ENCODE measurements around the gene HMGCL.

- no peak for TF ChIP-seq CTCF (optimal IDR thresholded peaks at IDR 0.05 in 1 of 3, IDR thresholded peaks at IDR 0.05 in 1 of 3, conservative IDR thresholded peaks at IDR 0.05 in 1 of 3; ENCODE audit: extremely low read depth in 1 of 3, insufficient read depth in 2 of 3, low read length in 3 of 3)
- no peak for TF ChIP-seq EZH2 (IDR thresholded peaks at IDR 0.05; ENCODE audit: low read length)
Measured at GRCh38 chr1:23791516-23792047, 33.6 kb downstream of the HMGCL start.

Data from keratinocyte (primary cell).